PFSK-1 (cell line): Measurements from ENCODE around the gene MEGF9.

Source experiments
- FOXP2 ChIP-seq: optimal IDR thresholded peaks from 2 replicates; pipeline ENCODE3; 2011; ENCODE audit warnings: borderline replicate concordance, control low read depth, inconsistent platforms; ENCODE audit not compliant: insufficient read depth; ENCODE audit errors: extremely low read length, extremely low read depth
- POLR2AphosphoS5 ChIP-seq: IDR thresholded peaks from 2 replicates; pipeline ENCODE4 v1.6.1; 2012; ENCODE audit warnings: low read depth, mild to moderate bottlenecking, control low read depth, low read length, moderate library complexity
- REST ChIP-seq, 2 experiments: IDR thresholded peaks; 2 replicates each; pipeline versions ENCODE4 v1.6.1 to v1.8.0; 2011 to 2012; ENCODE audit warnings: low read depth in 2 of 2, low read length in 2 of 2, control low read depth in 1 of 2, inconsistent platforms in 1 of 2, mild to moderate bottlenecking in 1 of 2, moderate library complexity in 1 of 2; ENCODE audit not compliant: insufficient read depth in 1 of 2
- SIN3A ChIP-seq: IDR thresholded peaks from 2 replicates; pipeline ENCODE4 v1.6.1; 2012; ENCODE audit warnings: mild to moderate bottlenecking, low read length, moderate library complexity, borderline replicate concordance; ENCODE audit not compliant: insufficient read depth
- TAF1 ChIP-seq: IDR thresholded peaks from 2 replicates; pipeline ENCODE4 v1.6.1; 2012; ENCODE audit warnings: low read length, control low read depth, borderline replicate concordance; ENCODE audit not compliant: insufficient read depth

- TF ChIP-seq SIN3A (no peak), POLR2AphosphoS5 (no peak), TAF1 (no peak), REST (IDR thresholded peaks at IDR 0.05; ENCODE audit: insufficient read depth in 1 of 2, low read depth in 2 of 2, low read length in 2 of 2) (no peak), FOXP2 (no peak)
These were observed 41.7 kb upstream of the MEGF9 start for GRCh38 chr9:120755810-120756434.
